ENCODE data around the gene KRTAP12-1. TPM values are rescaled to one million over a fixed set of nuclear protein-coding genes. Genes with fewer than 3 reads are reported as not detected.
"Not testable (repeated sequence)": the region's sequence is repeated elsewhere in the genome, so short reads cannot be mapped to it uniquely, and the experiment has no call there.

Gene KRTAP12-1
- total RNA-seq, 1 donor from 2014 or later, result not detected

- no peak overlapping the region for H3K4me3 ChIP-seq (ENCODE audit: insufficient read depth, low read depth, low read length)
- H4K20me1 ChIP-seq (ENCODE audit: insufficient read depth, low read length), result no peaks in the 10 kb centered on the region
- Mint-ChIP-seq H3K27ac (ENCODE audit: unreplicated experiment) (no peak overlapping the region), H3K36me3 (ENCODE audit: low read depth, unreplicated experiment) (no peaks in the 10 kb centered on the region), H3K4me3 (ENCODE audit: unreplicated experiment) (no peak overlapping the region), H3K27me3 (ENCODE audit: low read depth, unreplicated experiment) (peaks cover 32% of the 10 kb centered on the region), H3K4me1 (ENCODE audit: low read depth, unreplicated experiment) (peaks cover 4% of the 10 kb centered on the region), H3K9me3 (ENCODE audit: unreplicated experiment) (peaks cover 22% of the 10 kb centered on the region)
- no peak overlapping the region for H2AFZ ChIP-seq (ENCODE audit: low read depth, low read length)
- no peak overlapping the region for H3K4me2 ChIP-seq (ENCODE audit: low read length)
- FAIRE-seq (no peak), DNase-seq (ENCODE audit: low read depth) (no peak)
- no peaks in the 10 kb centered on the region for H3K4me1 ChIP-seq (ENCODE audit: insufficient read depth, low read length)
- no peaks in the 10 kb centered on the region for H3K36me3 ChIP-seq (ENCODE audit: insufficient read depth, low read length)
- H3K79me2 ChIP-seq (ENCODE audit: insufficient read depth, low read length), result no peaks in the 10 kb centered on the region
- H3K9ac ChIP-seq (ENCODE audit: low read length), result no peak overlapping the region
- H3K27ac ChIP-seq (ENCODE audit: low read depth, low read length), result no peak overlapping the region
- peaks cover 5% of the 10 kb centered on the region for H3K27me3 ChIP-seq (ENCODE audit: insufficient read depth, low read length)
- TF ChIP-seq, protein P1, sequence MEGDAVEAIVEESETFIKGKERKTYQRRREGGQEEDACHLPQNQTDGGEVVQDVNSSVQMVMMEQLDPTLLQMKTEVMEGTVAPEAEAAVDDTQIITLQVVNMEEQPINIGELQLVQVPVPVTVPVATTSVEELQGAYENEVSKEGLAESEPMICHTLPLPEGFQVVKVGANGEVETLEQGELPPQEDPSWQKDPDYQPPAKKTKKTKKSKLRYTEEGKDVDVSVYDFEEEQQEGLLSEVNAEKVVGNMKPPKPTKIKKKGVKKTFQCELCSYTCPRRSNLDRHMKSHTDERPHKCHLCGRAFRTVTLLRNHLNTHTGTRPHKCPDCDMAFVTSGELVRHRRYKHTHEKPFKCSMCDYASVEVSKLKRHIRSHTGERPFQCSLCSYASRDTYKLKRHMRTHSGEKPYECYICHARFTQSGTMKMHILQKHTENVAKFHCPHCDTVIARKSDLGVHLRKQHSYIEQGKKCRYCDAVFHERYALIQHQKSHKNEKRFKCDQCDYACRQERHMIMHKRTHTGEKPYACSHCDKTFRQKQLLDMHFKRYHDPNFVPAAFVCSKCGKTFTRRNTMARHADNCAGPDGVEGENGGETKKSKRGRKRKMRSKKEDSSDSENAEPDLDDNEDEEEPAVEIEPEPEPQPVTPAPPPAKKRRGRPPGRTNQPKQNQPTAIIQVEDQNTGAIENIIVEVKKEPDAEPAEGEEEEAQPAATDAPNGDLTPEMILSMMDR (IDR thresholded peaks at IDR 0.05; ENCODE audit: insufficient read depth, low read depth, low read length), result no peak
- no peak for TF ChIP-seq EZH2 (IDR thresholded peaks at IDR 0.05; ENCODE audit: insufficient read depth, low read length)
- peaks cover 2% of the 10 kb centered on the region for H3K9me3 ChIP-seq (ENCODE audit: insufficient read depth, low read depth, low read length)
These were observed 11.0 kb upstream of the KRTAP12-1 start for GRCh38 chr21:44692798-44693512.

DNA sequence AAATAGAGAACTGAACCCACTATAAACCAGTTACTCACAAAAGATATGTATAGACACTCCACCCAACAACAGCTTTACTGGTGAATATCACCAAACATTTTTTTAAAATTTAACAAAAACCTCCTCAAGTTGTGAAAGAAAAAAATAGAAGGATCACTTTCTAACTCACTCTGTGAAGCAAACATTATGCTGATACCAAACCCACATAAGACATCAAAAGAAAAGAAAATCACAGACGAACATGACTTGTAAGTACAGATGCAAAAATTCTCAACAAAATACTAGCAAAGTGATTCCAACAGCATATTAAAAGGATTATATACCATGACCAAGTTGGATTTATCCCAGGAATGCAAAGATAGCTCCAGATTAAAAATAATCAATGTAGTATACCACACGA, 9.7 kb upstream of the KRTAP12-1 start:
- Histone ChIP-seq H3K4me2 (ENCODE audit: low read length) (no peak overlapping the region), H3K9ac (ENCODE audit: low read length) (no peak overlapping the region), H2AFZ (ENCODE audit: low read depth, low read length) (no peak overlapping the region), H3K4me3 (ENCODE audit: insufficient read depth, low read depth, low read length) (no peak overlapping the region), H3K9me3 (ENCODE audit: insufficient read depth, low read depth, low read length) (peaks cover 2% of the 10 kb centered on the region), H3K27me3 (ENCODE audit: insufficient read depth, low read length) (peaks cover 15% of the 10 kb centered on the region), H3K27ac (ENCODE audit: low read depth, low read length) (no peak overlapping the region), H3K36me3 (ENCODE audit: insufficient read depth, low read length) (no peaks in the 10 kb centered on the region), H4K20me1 (ENCODE audit: insufficient read depth, low read length) (no peaks in the 10 kb centered on the region), H3K4me1 (ENCODE audit: insufficient read depth, low read length) (no peaks in the 10 kb centered on the region), H3K79me2 (ENCODE audit: insufficient read depth, low read length) (no peaks in the 10 kb centered on the region)
- DNase-seq (ENCODE audit: low read depth) (no peak), FAIRE-seq (no peak)
- H3K36me3 Mint-ChIP-seq (ENCODE audit: low read depth, unreplicated experiment), result no peaks in the 10 kb centered on the region
- peaks cover 22% of the 10 kb centered on the region for H3K9me3 Mint-ChIP-seq (ENCODE audit: unreplicated experiment)
- TF ChIP-seq, protein P1 (IDR thresholded peaks at IDR 0.05; ENCODE audit: insufficient read depth, low read depth, low read length), result no peak
- no peak for TF ChIP-seq EZH2 (IDR thresholded peaks at IDR 0.05; ENCODE audit: insufficient read depth, low read length)
- H3K4me1 Mint-ChIP-seq (ENCODE audit: low read depth, unreplicated experiment), result peaks cover 2% of the 10 kb centered on the region
- H3K27me3 Mint-ChIP-seq (ENCODE audit: low read depth, unreplicated experiment), result peaks cover 42% of the 10 kb centered on the region
- no peak overlapping the region for H3K4me3 Mint-ChIP-seq (ENCODE audit: unreplicated experiment)
- no peak overlapping the region for H3K27ac Mint-ChIP-seq (ENCODE audit: unreplicated experiment)

DNA sequence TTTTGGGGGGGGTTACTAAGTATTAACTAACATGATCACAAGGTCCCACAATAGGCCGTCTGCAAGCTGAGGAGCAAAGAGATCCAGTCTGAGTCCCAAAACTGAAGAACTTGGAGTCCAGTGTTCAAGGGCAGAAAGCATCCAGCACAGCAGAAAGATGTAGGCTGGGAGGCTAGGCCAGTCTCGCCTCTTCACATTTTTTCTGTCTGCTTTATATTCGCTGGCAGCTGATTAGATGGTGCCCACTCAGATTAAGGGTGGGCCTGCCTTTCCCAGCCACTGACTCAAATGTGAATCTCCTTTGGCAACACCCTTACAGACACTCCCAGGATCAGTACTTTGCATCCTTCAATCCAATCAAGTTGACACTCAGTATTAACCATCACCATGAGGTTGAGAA, 7.8 kb upstream of the KRTAP12-1 start:
- not testable (repeated sequence) for FAIRE-seq; DNase-seq (ENCODE audit: low read depth)

More for the DNA sequence above, 7.8 kb upstream of the KRTAP12-1 start:
- not testable (repeated sequence) for H3K4me1 ChIP-seq (ENCODE audit: insufficient read depth, low read length); H3K9ac ChIP-seq (ENCODE audit: low read length); H3K4me1 Mint-ChIP-seq (ENCODE audit: low read depth, unreplicated experiment); H3K27ac Mint-ChIP-seq (ENCODE audit: unreplicated experiment); H3K27ac ChIP-seq (ENCODE audit: low read depth, low read length); H3K36me3 ChIP-seq (ENCODE audit: insufficient read depth, low read length); H3K4me3 Mint-ChIP-seq (ENCODE audit: unreplicated experiment); H3K4me2 ChIP-seq (ENCODE audit: low read length); H4K20me1 ChIP-seq (ENCODE audit: insufficient read depth, low read length); H3K4me3 ChIP-seq (ENCODE audit: insufficient read depth, low read depth, low read length); H3K9me3 ChIP-seq (ENCODE audit: insufficient read depth, low read depth, low read length); H2AFZ ChIP-seq (ENCODE audit: low read depth, low read length); H3K79me2 ChIP-seq (ENCODE audit: insufficient read depth, low read length); H3K36me3 Mint-ChIP-seq (ENCODE audit: low read depth, unreplicated experiment)
- H3K27me3 ChIP-seq (ENCODE audit: insufficient read depth, low read length), result peaks cover 12% of the 10 kb centered on the region
- H3K27me3 Mint-ChIP-seq (ENCODE audit: low read depth, unreplicated experiment), result peaks cover 49% of the 10 kb centered on the region
- H3K9me3 Mint-ChIP-seq (ENCODE audit: unreplicated experiment), result peaks cover 16% of the 10 kb centered on the region
